Stimulated activated CD8-positive, alpha-beta memory T cell treated with anti-CD3 and anti-CD28 coated beads, Interleukin-2, amount 100 ng/mL, for 48 hours (primary cell): ENCODE results near the gene CPSF4.
A peak's percentile ranks its signal among the peaks of the same experiment; 100 is the strongest.
"Not testable (repeated sequence)": the region's sequence is repeated elsewhere in the genome, so short reads cannot be mapped to it uniquely, and the experiment has no call there.

Source experiments
- DNase-seq, 2 donors: peaks; one replicate each; pipeline ENCODE4 v3.0.0-alpha.2; 2020; ENCODE audit warnings: low read depth in 2 of 2

The CPSF4 gene

GRCh38 chr7:99490878-99491277, 52.1 kb downstream of the CPSF4 start:
- no peak for DNase-seq

DNA sequence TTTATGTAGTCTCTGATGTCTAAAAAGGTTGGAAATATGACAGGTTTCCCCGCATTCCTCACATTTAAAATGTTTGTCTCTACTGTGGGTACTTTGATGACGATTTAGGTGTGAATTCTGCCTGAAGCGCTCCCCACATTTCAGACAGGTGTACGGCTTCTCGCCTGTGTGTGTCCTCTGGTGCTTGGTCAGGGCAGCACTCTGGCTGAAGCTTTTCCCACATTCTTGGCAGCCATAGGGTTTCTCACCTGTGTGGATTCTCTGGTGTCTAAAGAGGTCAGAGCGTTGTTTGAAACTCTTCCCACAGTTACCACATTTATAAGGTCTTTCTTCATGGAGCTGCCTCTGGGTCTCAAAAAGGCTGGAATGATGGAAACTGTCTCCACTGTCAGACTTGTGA, 55.1 kb downstream of the CPSF4 start:
- DNase-seq = no peak

GRCh38 chr7:99497766-99498545, 59.2 kb downstream of the CPSF4 start:
- DNase-seq = no peak

DNA sequence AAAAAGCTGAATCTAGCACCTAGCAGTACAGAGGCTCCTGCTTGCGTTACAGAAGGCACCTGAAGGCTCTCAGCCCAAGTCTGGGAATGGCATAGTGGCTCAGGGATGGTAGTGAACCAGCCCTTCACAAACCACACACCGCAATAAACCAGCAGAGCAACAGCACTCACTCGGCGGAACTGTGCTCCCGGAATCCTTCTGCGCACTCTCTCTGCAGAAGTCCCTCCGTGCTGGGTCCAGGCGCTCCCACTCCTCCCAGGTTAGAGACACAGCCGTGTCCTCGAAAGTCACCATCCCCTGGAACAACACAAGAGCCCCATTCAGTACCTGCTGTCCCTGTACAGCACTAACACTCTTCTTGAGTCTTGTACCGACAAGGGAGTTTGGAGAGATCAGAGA, 59.8 kb downstream of the CPSF4 start:
- DNase-seq = no peak

DNA sequence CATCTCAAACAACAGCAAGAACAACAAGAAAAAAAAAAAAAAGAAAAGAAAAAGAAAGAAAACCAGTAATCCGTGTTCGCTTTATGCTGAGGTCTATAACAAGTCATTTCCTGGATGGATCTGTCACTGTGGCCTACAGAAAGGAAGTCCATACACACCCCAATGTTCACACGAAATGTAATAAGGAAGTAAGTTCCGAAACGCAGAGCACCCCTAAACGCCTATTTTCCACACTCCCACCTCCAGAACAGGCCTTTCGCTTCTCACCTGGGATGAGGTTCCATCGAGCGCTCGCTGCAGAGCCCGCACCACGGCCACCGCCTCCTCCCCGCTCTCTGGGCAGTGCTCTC, 60.6 kb downstream of the CPSF4 start:
- no peak for DNase-seq

- peak; percentile 80 to 87 for DNase-seq
Observed at GRCh38 chr7:99499721-99500636, 61.2 kb downstream of the CPSF4 start, which contains the start of gene ZNF394. ZNF394 (minus strand) TSS chr7:99500281; CDS start chr7:99500093, 188 bp downstream.

DNA sequence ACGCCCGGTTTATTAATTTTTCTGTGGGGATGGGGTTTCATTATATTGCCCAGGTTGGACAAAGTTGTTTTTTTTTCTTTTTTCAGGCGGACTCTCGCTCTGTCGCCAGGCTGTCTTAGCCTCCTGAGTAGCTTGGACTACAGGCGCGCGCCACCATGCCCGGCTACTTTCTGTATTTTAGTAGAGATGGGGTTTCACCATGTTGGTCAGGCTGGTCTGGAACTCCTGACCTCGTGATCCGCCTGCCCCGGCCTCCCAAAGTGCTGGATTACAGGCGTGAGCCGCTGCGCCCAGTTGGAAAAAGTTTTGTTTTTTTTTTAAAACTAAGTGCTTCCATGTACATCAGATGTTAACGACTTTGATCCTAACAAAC, 61.9 kb downstream of the CPSF4 start:
- no peak for DNase-seq

DNA sequence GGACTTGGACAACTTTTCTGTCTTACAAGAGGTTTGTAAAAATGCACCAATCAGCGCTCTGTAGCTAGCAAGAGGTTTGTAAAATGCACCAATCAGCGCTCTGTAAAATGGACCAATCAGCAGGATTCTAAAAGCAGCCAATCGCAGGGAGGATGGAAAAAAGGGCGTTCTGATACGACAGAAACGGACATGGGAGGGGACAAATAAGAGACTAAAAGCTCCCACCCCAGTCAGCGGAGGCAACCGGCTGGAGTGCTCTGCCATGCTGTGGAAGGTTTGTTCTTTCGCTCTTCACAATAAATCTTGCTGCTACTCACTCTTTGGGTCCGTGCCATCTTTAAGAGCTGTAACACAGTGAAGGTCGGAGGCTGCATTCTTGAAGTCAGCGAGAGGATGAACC, 62.5 kb downstream of the CPSF4 start:
- DNase-seq = not testable (repeated sequence)

DNA sequence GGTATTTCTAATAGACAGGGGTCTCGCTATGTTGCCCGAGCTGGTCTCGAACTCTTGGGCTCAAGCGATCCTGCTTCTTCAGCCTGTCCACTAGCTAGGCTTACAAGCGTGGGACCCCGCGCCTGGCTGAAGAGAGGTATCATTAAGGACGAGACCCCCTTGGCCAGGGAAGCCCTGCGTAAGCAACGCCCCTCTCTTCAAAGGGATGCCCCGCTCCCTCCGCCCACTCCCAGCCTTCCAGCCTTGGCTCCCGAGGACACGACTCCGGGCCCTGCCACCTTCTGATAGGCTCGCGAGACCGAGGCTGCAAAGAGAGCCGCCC, 65.5 kb downstream of the CPSF4 start:
- no peak for DNase-seq

GRCh38 chr7:99504603-99505323, 66.0 kb downstream of the CPSF4 start, which contains the start of gene ZKSCAN5:
ZKSCAN5 (plus strand) TSS chr7:99504662; CDS start chr7:99506045, 1,383 bp downstream.
- DNase-seq = peak; percentile 94 to 97

- DNase-seq = no peak
Observed at GRCh38 chr7:99505324-99505662, 66.5 kb downstream of the CPSF4 start.
